Left lung (tissue), 10 donors: ENCODE measurements around the gene PDIA5. TPM values are rescaled to one million over a fixed set of nuclear protein-coding genes. Genes with fewer than 3 reads are reported as not detected.

ENCODE experiments used
- ATAC-seq: fragments of 200-7000 bp; cut with Tn5 transposase; one replicate; pipeline ENCODE4 v1.9.1; 2020; ENCODE audit warnings: moderate library complexity
- DNase-seq, 4 donors: peaks; one replicate each; pipeline ENCODE4 v3.0.0-alpha.2; 2013 to 2020
- H3K27ac ChIP-seq, 2 donors: fragments of 200-600 bp; sonication (generic) in 1 of 2; one replicate each; pipeline versions ENCODE4 v1.5.0 to v1.8.0; 2020 to 2021
- H3K27me3 ChIP-seq, 2 donors: fragments of 200-600 bp; sonication (generic) in 1 of 2; one replicate each; pipeline versions ENCODE4 v1.5.0 to v1.8.0; 2020 to 2021
- H3K36me3 ChIP-seq, 2 donors: fragments of 200-600 bp; sonication (generic) in 1 of 2; one replicate each; pipeline versions ENCODE4 v1.5.0 to v1.8.0; 2020 to 2021
- H3K4me1 ChIP-seq, 2 donors: fragments of 200-600 bp; one replicate each; pipeline ENCODE4 v1.8.0; 2021
- H3K4me3 ChIP-seq, 2 donors: fragments of 200-600 bp; sonication (generic) in 1 of 2; one replicate each; pipeline versions ENCODE4 v1.5.0 to v1.8.0; 2020 to 2021; ENCODE audit warnings: mild to moderate bottlenecking in 1 of 2
- H3K9me3 ChIP-seq, 2 donors: fragments of 200-600 bp; sonication (generic) in 1 of 2; one replicate each; pipeline versions ENCODE4 v1.5.0 to v1.8.0; 2020 to 2021
- CTCF ChIP-seq, 2 donors: fragments of 200-600 bp; sonication (generic) in 1 of 2; IDR thresholded peaks; one replicate each; pipeline versions ENCODE4 v1.5.0 to v1.8.0; 2021; ENCODE audit warnings: antibody characterized with exemption in 2 of 2
- intact Hi-C, 2 donors: fragments of 100-400 bp; cut with DNase I; formaldehyde crosslinking; loops; one replicate each; pipeline versions ENCODE4 v1.11.2 to v1.14.2; 2022
- polyA plus RNA-seq, 6 donors: library from polyadenylated mRNA; unstranded; fragments of 120-200 nt; gene quantifications; one replicate each; pipeline ENCODE4 v1.2.1, GENCODE V29; 2013; ENCODE audit not compliant: insufficient read length in 6 of 6
- total RNA-seq, 2 donors: library from RNA; stranded (reverse); fragmentation: NEBNext Ultra II Directional; extraction: Animal tissue kit (Norgen Biotek cat#: 25700); gene quantifications; one replicate each; pipeline ENCODE4 v1.2.1, GENCODE V29; 2021
- donor health status: DM: no; HTN: yes; CAD: no.
- donor health status: DM: no; HTN: no; CAD: no.

PDIA5 gene
- total and polyA plus RNA-seq, 8 donors = 26.3 to 44.8 (median 29.3) TPM

- TF ChIP-seq CTCF (IDR thresholded peaks at IDR 0.05) = no peak
- H3K27me3 ChIP-seq = no peaks in the 10 kb centered on the region
- ATAC-seq (peak; percentile 63), DNase-seq (no peak)
- no peak overlapping the region for H3K4me3 ChIP-seq
- peak overlapping the region in 1 of 2 donors; percentile 21 for H3K27ac ChIP-seq
- H3K36me3 ChIP-seq = peaks cover 0 to 2% of the 10 kb centered on the region in 2 donors
- H3K9me3 ChIP-seq = no peaks in the 10 kb centered on the region
- H3K4me1 ChIP-seq = peaks cover 40 to 55% of the 10 kb centered on the region in 2 donors
- intact Hi-C loops = no loop called here
These were observed 17.4 kb downstream of the PDIA5 start for GRCh38 chr3:123084192-123084591.

DNA sequence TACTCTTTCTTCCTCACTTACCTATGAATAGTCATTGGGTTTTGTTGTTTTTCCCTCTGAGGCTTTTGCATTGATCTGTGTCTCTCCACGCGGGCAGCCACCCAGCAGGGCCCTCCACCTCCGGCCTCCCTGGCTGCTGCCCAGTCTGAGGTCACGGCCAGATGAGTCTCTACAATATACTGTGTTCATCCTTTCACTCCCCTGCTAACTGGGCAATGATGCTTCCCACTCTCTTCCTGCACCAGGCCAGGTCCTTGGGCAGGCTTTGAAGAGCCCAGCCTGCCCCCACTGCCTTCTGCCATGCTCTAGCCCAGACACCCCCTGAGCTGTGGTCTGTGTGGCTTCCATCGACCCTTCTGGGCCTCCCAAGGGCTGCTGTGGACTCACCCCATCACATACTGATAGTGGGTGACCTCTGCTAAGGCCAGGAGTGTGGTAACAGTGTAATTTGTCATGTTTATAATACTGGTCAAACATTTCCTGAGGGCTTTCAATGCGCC, 18.0 kb downstream of the PDIA5 start:
- Histone ChIP-seq H3K27me3 (no peaks in the 10 kb centered on the region), H3K4me3 (no peak overlapping the region), H3K4me1 (peaks cover 46 to 61% of the 10 kb centered on the region in 2 donors), H3K36me3 (peaks cover 0 to 7% of the 10 kb centered on the region in 2 donors), H3K27ac (peak overlapping the region in 1 of 2 donors; percentile 21), H3K9me3 (no peaks in the 10 kb centered on the region)
- DNase-seq = no peak
- no peak for TF ChIP-seq CTCF (IDR thresholded peaks at IDR 0.05)
- no peak for ATAC-seq
- intact Hi-C loops = no loop called here

DNA sequence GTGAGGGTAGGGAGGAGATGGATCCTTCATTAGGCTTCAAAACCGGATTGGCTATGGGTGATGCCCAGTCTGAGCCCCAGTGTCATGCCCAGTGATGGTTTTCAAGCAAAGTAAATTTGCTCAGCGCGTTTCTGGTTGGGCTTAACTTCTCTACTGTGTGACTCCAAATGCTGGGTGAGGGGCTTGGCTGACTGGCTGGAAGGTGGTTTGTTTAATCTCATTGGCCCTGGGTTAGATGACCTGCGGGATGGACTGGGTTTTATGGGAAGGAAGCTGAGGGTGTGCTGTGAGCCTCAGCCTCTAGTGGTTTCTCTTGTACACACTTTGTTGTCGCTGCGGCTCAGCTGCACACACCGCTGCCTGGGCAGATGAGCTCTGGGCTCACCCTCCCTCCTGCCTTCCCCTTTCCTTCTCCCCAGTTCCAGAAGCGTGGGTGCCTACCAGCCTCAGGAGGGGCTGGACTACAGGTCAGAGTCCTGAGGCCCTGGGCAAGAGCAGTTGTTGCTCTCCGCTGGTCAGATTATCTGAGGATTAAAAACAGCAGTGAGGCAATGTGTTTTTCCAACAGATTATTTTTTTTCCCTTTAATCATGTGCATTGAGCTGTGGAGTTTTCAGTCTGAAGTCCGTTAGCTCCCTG, 18.6 kb downstream of the PDIA5 start:
- DNase-seq (no peak), ATAC-seq (no peak)
- peaks cover 0 to 7% of the 10 kb centered on the region in 2 donors for H3K36me3 ChIP-seq
- intact Hi-C loops = no loop called here
- no peak overlapping the region for H3K27ac ChIP-seq
- no peak for TF ChIP-seq CTCF (IDR thresholded peaks at IDR 0.05)
- H3K4me3 ChIP-seq = no peak overlapping the region
- no peaks in the 10 kb centered on the region for H3K27me3 ChIP-seq
- peaks cover 52 to 68% of the 10 kb centered on the region in 2 donors for H3K4me1 ChIP-seq
- no peaks in the 10 kb centered on the region for H3K9me3 ChIP-seq

- ATAC-seq = no peak
- Histone ChIP-seq H3K36me3 (peaks cover 0 to 9% of the 10 kb centered on the region in 2 donors), H3K27ac (no peak overlapping the region), H3K27me3 (no peaks in the 10 kb centered on the region), H3K4me3 (no peak overlapping the region), H3K4me1 (peaks cover 51 to 63% of the 10 kb centered on the region in 2 donors), H3K9me3 (no peaks in the 10 kb centered on the region)
- no peak for DNase-seq
- TF ChIP-seq CTCF (IDR thresholded peaks at IDR 0.05) = no peak
- intact Hi-C loops = no loop called here
These were observed 19.3 kb downstream of the PDIA5 start for GRCh38 chr3:123085932-123086627.

GRCh38 chr3:123088387-123088786, 21.6 kb downstream of the PDIA5 start:
- no peaks in the 10 kb centered on the region for H3K9me3 ChIP-seq
- no peaks in the 10 kb centered on the region for H3K27me3 ChIP-seq
- ATAC-seq = no peak
- no peak for TF ChIP-seq CTCF (IDR thresholded peaks at IDR 0.05)
- no peak for DNase-seq
- peaks cover 0 to 28% of the 10 kb centered on the region in 2 donors for H3K36me3 ChIP-seq
- no peak overlapping the region for H3K4me3 ChIP-seq
- H3K27ac ChIP-seq = no peak overlapping the region
- peaks cover 32 to 40% of the 10 kb centered on the region in 2 donors for H3K4me1 ChIP-seq
- intact Hi-C loops = no loop called here
